DMS53 (cell line): Measurements from ENCODE around the gene CEP19.

Source experiments
- DNase-seq: peaks from one replicate; lab custom pipeline; 2025; lab: John Stamatoyannopoulos, UW

Gene CEP19

DNA sequence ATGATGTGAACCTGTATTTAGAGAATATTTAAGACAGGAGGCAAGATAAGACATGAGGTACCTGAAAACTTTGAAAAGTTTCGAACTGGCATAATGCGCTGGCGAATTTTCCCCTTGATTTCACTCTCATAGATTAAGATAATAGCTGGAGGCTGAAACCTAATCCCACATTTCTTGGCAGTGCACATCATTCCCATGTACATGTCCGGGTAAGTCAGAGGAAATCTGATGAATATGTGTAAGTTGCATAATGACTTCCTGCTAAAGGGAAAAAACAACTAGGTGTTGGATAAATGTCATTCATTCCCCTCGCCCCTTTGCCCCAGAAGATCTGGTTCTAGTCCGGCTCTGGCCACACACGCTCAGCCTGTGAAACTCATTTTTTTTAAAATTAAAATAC lies 3.6 kb downstream of the CEP19 start:
- DNase-seq = no peak

DNA sequence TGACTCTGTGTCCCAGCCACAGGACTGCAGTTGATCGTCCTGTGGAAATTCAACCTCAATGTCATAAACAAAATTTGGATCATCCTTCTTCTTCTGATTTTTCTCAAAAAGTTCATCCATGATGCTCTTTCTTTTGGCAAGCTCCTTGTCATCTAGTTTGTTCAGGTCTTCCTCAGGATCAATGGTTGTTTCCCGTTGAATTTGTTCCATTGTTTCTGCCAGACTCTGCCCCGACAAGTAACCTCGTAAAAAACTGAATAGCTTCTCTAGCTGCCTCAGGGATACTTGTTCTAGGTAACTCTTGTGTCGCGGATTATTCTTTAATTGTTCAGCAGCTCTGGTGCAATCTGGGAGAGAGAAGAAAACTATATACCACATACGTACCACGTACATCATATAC lies 4.5 kb downstream of the CEP19 start:
- DNase-seq = no peak

DNA sequence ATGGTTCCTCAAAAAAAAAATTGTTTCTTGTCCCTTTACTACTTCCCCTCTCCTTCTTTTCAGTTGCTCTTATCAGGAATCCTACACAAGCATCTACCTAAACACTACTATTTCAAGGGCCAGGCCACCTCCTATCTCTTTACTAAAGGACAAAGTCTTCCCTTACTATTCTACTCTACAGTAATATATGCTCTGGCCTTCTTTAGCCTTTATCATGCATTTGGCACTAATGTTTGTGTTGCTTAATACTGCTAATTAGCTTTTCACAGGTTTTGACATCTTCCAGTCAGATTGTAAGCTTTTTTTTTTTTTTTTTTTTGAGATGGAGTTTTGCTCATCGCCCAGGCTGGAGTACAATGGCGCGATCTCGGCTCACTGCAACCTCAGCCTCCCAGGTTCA lies 5.3 kb downstream of the CEP19 start:
- no peak for DNase-seq

DNA sequence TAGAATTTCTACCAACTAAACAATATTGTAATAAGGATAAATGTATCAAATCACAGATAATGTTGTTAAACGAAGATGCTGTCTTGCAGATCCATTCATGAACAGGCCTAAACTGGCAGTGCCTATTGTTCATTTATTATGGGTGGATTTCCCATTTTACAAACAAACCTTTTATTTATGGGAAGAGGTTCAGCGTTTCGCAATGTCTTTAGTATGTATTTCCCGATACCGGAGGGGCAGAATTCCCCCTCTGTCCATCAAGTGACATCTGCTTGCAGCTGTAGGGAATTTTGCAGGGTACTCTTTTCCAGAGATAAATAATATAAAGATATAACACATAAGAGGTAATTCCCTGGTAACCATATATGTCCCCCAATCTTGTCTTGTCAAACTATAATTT lies 5.7 kb downstream of the CEP19 start:
- no peak for DNase-seq

DNA sequence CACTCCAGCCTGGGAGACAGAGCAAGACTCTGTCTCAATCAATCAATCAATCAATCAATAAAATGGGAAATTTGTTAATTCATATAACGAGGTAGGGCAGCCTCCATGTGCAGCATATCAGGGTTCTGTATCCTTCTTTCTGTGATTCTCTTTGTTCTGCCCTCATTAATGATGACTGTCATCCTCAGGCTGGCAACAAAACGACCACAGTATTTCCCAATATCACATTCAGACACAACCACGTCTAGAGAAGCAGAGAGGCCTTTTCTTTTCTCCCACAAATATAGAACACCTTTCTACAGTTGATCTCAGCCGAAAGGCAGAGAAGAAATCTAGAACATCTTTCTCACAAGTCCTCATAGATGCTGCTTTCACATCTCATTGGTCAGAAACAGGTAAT lies 11.2 kb downstream of the CEP19 start:
- DNase-seq = no peak

DNA sequence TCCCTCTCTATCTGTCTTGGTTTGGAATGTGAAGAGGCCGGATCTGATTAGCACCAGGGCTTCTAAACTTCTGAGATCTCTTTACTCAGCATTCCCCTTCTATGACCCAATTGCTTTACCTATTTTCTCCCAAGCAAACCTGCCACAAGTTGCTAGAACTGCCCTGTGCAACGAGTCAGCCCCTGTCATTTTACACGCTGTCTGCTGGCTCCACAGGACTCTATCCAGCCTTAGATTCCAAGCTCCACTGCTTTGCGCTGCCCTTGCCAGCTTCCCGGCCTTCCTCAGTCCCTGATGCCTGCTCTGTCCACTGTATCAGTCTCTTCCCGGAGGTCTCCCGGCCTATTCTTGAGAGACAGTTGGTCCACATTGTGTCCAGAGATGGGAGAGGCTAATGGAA lies 12.3 kb downstream of the CEP19 start:
- no peak for DNase-seq

DNA sequence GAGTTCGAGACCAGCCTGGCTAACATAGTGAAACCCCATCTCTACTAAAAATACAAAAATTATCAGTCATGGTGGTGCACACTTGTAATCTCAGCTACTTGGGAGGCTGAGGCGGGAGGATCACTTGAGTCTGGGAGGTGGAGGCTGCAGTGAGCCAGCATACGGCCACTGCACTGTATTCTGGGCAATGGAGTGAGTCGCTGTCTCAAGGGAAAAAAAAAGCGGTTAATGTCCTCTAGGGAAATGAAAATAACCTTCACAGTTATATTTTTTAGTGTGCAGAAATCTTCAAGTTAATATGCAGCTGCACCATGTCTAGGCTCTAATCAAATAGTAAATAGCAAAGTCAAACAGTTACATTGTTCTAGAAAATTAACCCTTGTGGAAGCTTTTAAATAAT lies 14.8 kb downstream of the CEP19 start:
- no peak for DNase-seq

DNA sequence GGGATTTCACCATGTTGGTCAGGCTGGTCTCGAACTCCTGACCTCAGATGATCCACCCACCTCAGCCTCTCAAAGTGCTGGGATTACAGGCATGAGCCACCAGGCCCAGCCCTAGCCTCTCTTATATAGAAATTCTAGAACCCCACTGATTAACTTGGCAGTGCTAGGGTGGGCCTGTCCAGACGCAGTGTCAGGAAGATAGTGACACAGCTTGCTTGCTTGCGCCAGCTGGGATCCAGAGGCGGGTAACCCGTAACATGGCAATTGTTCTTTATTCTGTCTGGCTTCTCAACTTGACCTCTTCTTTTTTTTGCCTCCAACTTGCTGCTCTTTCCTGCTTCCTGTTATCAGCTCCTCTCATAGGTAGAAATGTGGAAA lies 16.2 kb downstream of the CEP19 start:
- no peak for DNase-seq

DNA sequence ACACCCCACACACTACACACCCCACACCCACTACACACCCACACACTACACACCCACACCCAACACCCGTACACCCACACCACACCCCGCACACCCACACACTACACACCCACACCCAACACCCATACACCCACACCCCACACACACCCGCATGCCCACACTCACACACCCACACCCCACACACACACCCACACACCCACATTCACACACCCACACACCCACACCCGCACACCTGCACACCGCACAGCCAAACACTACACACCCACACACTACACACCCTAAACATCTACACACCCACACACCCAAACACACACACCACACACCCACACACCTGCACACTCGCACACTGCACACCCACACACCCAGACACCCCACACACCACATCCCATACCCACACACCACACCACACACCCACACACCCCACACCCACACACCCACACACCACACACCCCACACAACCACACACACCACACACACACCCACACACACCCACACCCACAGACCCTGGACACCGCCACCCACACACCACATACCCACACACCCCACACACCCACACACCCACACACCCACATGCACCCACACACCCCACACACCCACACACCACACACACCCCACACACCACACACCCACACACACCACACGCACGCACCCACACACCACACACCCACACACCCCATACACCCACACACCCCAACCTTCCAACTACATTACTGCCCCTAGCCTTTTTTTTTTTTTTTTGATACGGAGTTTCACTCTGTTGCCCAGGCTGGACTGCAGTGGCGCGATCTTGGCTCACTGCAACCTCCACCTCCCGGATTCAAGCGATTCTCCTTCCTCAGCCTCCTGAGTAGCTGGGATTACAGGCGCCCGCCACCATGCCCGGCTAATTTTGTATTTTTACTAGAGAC lies 16.9 kb downstream of the CEP19 start:
- no peak for DNase-seq

DNA sequence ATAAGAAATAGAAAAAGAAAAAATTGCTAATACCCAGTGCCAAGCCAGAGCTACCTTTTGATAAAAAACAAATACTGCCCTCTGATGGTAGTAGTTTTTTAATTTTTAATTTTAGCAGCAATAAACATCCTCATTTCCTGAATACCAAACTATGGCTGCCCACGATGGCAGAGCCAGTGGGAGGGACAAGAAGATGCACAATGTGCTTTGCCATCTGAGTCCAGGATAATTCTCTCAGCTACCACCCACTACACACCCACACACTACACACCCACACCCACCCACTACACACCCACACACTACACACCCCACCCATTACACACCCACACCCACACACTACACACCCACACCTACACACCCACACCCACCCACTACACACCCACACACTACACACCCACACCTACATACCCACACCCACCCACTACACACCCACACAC lies 17.8 kb downstream of the CEP19 start:
- DNase-seq = peak; percentile 15

DNA sequence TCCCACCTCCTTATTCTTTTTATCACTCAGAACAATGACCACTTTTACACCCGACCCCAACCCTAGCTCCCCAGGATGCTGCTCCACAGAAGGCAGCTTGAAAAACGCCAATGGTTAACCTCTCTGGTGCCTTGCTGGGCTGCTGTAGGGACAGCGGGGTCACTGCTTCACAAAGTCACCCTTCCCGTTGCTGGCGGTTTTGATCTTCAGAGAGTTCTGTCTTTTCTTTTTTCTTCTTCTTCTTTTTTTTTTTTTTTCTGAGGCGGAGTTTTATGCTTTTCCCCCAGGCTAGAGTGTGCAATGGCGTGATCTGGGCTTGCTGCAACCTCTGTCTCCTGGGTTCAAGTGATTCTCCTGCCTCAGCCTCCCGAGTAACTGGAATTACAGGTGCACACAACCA lies 20.7 kb downstream of the CEP19 start:
- DNase-seq = no peak

DNA sequence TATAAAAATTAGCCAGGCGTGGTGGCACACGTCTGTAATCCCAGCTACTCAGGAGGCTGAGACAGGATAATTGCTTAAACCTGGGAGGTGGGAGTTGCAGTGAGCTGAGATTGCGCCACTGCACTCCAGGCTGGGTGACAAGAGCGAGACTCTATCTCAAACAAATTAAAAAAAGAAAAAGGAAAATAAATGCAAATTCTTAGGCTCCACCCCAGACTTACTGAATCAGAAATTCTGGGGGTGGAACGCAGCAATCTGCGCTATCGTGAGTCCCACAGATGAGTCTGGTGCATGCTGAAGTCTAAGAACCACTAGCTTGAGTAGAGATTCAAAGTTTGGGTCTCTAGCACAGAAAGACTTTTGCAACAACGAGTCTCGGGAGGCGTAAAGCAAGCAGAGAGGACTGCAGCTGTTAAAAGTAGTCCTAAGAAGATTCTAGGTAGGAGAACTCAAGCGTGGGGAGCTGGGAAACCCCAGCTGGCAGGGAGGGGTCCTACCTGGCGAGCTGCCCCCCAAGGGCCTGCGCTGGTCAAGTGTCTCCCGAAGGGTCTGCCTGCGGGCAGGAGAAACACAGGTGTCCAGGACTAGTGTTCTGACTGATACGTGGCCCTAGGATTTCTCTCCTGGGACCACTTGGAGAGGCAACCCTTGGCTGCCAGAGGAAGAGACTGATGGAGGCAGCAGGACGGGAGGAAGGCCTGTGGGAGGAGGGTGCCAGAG lies 21.9 kb downstream of the CEP19 start:
- DNase-seq = no peak

DNA sequence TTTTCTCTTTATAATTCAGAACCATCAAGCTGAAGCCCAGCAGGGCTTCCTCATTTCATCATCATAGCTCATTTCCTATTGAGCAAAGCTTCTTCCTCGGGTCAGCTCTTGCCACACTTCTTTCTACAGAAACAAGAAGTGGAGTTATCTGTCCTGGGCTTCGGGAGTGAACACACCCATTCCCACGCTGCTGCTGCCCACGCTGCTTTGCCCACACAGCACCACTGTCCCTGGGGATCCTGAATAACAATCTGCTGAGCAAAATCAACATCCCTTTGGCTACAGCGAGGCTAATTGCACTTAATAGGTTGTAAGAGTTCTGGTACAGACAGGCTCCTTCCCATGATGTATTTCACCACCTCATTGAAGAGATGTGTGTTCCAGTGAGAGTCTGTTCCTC lies 23.7 kb downstream of the CEP19 start:
- DNase-seq = no peak

DNA sequence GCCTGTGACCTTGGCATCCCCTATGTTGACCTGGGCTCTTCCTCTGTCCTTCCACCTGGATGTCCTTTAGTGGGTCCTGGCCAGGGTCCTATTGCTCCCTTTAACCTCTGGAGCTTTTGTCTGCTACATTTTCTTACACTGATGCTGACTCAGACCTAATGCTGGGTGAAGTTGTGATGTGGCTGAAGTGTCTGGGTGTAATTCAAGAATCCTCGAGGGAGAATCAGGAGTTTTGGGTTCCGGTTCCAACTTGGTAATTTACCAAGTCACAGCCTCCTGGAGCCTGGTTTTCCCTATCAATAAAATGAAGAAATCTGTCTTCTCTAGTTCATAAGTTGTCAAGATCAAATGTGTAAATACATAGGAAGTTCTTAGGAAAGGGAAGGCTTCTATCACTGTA lies 25.6 kb downstream of the CEP19 start:
- no peak for DNase-seq

DNA sequence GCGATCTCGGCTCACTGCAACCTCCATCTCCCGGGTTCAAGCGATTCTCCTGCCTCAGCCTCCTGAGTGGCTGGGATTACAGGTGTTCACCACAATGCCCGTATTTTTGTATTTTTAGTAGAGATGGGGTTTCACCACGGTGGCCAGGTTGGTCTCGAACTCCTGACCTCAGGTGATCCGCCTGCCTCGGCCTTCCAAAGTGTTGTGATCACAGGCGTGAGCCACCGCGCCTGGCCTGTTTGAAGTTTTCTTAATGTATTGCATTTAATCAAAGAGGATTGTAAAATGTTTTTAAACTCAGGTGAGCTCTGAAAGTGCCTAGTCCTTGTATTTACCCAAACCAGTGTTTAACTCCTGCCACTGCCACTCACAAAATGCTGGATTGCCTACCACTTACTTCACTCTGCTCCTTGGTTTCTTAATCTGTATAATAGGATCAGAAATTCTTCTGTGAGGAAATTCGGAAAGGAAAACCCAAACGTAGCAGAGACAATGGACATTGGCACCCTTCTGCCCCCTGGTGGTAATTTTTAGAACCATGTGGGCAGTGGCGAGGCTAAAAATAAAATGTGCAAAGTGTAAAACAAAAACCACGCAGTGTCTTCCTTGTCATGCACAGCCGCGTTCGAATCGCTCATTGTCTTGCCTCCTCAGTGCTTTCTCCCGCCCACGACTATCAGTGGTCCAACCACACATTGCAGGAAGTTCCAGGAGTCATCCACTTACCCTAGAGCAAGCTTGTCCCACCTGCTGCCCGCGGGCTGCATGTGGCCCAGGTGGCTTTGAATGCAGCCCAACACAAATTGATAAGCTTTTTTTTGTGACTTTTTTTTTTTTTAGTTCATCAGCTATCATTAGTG lies 27.3 kb downstream of the CEP19 start:
- DNase-seq = peak; percentile 76

DNA sequence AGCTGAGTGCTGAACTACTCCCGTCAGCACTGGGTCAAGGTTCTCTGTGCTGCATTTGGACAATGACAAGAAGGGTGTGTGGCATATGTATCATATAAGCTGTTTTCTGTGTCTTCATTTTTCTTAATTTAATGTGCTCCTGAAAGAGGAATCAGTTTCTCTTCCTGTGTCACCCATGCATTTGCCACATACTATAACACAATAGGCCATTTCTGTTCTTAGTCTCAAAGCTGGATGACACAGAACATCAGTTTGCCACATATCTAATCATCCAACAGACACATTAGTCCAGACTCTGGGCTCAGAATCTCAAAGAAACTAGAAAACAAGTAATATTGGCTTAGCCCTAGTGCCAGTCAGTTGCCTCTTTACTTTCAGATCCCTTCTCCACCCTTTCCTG lies 34.1 kb downstream of the CEP19 start:
- DNase-seq = no peak

DNA sequence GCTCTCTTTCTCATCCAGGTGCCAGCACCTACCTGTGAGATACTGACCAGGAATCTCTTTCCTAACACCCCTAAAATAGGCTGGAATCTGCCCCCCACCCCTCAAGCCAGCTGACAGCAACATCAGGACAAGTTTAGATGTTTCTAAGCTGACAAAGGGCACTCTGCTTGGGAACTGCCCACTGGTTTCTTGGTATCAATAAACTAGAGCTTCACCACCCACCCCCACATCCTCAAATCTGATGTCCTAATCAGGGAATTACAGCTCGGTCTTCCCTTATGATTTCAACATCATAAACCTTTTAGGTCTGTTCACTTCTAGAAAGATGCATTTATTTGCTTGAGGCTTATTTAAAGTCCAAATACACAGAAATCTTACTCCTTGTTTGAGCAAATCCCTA lies 34.7 kb downstream of the CEP19 start:
- no peak for DNase-seq

DNA sequence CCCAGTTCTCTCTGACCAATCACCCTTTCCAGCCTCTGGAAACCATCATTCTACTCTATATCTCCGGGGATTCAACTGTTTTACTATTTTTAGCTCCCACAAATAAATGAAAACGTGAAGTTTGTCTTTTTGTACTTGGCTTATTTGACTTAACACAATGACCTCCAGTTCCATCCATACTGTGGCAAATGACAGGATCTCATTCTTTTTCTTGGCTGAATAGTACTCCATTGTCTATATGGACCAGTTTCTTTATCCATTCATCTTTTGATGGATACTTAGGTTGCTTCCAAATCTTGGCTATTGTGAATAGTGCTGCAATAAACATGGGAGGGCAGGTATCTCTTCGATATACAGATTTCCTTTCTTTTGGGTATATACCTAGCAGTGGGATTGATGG lies 38.4 kb downstream of the CEP19 start:
- no peak for DNase-seq

DNA sequence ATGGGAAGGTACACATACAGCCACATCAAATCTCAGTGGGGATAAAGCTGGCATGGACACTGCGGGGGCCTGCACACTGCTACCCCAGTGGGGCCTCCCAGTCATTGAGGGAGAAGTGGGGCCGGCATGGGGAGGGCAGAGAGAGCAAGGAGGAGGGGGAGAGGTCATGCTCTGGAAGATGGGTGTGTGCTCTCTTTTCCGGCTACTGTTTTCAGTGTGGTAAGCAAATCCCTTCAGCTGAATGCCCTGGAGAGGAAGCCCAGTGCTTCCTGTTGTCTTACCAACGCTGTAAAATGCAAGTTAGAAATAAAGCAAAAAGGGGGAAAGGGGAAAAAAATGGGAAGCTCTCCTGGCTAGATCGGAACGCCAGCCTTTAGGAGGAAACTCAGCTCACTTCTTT lies 41.7 kb downstream of the CEP19 start:
- DNase-seq = no peak

DNA sequence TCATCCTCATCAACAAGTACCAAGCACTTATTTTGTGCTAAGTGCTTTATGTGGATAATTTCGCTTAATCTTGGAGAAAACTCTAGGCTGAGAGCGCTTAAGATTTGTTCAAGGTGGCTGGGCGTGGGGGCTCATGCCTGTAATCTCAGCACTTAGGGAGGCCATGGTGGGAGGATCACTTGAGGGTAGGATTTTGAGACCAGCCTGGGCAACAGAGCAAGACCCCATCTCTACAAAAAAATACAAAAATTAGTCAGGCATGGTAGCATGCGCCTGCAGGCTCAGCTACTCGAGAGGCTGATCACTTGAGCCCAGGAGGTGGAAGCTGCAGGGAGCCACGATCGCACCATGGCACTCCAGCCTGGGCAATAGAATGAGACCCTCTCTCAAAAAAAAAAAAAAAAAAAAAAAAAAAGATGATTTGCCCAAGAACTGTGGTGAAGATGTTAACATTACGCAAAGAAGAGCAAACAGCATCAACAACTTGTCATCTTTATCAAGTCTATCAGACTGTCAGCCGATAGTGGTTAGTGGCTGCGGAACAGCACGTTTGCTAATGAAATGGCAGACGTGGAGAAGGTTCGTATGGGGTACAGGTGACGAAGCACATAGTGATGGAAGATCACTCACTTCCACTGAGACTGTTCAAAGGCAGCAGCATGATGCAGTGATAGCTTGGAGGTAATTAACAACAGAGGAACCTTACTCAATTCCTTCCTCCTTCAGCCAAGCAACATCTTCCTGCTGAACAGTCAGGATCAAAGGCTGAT lies 44.8 kb downstream of the CEP19 start:
- DNase-seq = no peak

DNA sequence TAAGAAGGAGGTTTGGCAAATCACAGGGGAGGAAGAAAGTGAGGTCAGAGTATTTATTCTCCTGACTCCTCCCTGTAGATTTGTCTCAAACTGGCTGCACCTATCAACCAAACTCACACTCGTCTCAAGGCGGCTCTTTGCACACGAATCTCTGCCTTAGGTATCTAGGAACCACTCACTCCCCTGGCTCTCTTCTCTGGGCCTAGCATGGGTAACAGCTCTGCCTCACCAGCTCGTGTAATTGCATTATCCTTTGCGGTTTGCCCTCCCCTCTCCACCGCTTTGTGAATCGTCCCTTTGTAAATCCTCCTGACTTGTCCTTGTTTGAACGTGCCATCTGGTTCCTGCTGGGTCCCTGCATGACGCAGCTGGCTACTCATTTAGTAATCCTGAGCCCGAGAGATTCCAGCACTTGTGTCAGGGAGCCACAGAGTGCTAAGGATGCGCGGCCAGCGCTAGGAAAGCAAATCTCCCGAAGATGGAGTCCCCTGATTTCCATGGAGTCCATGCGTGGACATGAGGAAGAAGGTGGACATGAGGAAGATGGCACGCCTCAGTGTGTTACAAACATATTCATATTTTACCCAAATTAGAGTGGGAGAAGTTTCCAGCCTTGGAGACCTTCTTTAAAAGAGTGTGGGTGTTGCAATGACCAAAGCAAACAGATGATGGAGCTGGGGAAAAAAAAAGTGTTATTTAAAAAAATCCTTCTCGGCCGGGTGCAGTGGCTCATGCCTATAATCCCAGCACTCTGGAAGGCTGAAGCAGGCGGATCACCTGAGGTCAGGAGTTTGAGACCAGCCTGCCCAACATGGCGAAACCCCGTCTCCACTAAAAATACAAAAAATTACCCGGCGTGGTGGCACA lies 45.8 kb downstream of the CEP19 start:
- peak; percentile 94 for DNase-seq
